K562 (cell line): ENCODE measurements around the gene GATA6. TPM values are rescaled to one million over a fixed set of nuclear protein-coding genes. Genes with fewer than 3 reads are reported as not detected.

Experiments
- BRD9 ChIP-seq: fragments of 450-650 bp; IDR thresholded peaks from 2 replicates; pipeline ENCODE4 v1.6.1; 2018; ENCODE audit warnings: low read depth; ENCODE audit not compliant: partially characterized antibody
- CREB3L1 ChIP-seq: fragments of 450-650 bp; IDR thresholded peaks from 2 replicates; pipeline ENCODE4 v1.6.1; 2014; ENCODE audit warnings: low read depth, mild to moderate bottlenecking, moderate library complexity, borderline replicate concordance
- DPF2 ChIP-seq: fragments of 450-650 bp; IDR thresholded peaks from 2 replicates; pipeline ENCODE4 v1.6.1; 2016
- FOSL1 ChIP-seq: fragments of 200-800 bp; sonication (Bioruptor generic); conservative IDR thresholded peaks from 2 replicates; pipeline ENCODE4 v1.6.1; 2016; ENCODE audit warnings: missing genetic modification characterization, missing compliant biosample characterization
- IRF9 ChIP-seq: fragments of 450-650 bp; IDR thresholded peaks from 2 replicates; pipeline ENCODE4 v1.6.1; 2016; ENCODE audit warnings: missing biosample characterization, missing genetic modification characterization
- PCBP1 ChIP-seq: fragments of 200-400 bp; formaldehyde crosslinking; IDR thresholded peaks from 2 replicates; pipeline ENCODE4 v1.6.1; 2018; ENCODE audit warnings: mild to moderate bottlenecking, low read depth, low read length; ENCODE audit not compliant: poor library complexity, severe bottlenecking
- PHB2 ChIP-seq: fragments of 450-650 bp; IDR thresholded peaks from 2 replicates; pipeline ENCODE4 v1.6.1; 2017; ENCODE audit warnings: low read depth
- SETDB1 ChIP-seq: IDR thresholded peaks from one replicate; pipeline ENCODE4 v1.6.1; 2012; ENCODE audit warnings: low read length, control low read depth, inconsistent platforms
- SMARCE1 ChIP-seq: fragments of 450-650 bp; IDR thresholded peaks from 2 replicates; pipeline ENCODE4 v1.7.1; 2016; ENCODE audit warnings: mild to moderate bottlenecking
- SREBF2 ChIP-seq: sonication (generic); formaldehyde crosslinking; IDR thresholded peaks from 2 replicates; pipeline ENCODE4 v1.4.0; 2020; ENCODE audit warnings: mild to moderate bottlenecking, missing genetic modification reagents
- VEZF1 ChIP-seq: fragments of 200-800 bp; sonication (Bioruptor generic); IDR thresholded peaks from 2 replicates; pipeline ENCODE4 v1.6.1; 2017; ENCODE audit warnings: missing genetic modification characterization, missing compliant biosample characterization
- YY1 ChIP-seq, 3 experiments: IDR thresholded peaks; 2 replicates each; pipeline ENCODE4 v1.6.1; 2011; ENCODE audit warnings: low read length in 2 of 3, mild to moderate bottlenecking in 2 of 3, moderate library complexity in 2 of 3, borderline replicate concordance in 1 of 3, control low read depth in 1 of 3, low read depth in 1 of 3; ENCODE audit not compliant: insufficient read depth in 3 of 3, insufficient replicate concordance in 2 of 3, control insufficient read depth in 1 of 3, insufficient read length in 1 of 3; ENCODE audit errors: extremely low read depth in 1 of 3
- ZBTB1 ChIP-seq: sonication (generic); formaldehyde crosslinking; IDR thresholded peaks from 2 replicates; pipeline ENCODE4 v1.8.1; 2023; ENCODE audit warnings: missing genetic modification reagents, low read depth, mild to moderate bottlenecking, borderline replicate concordance
- ZNF239 ChIP-seq: fragments of 250-450 bp; sonication (Bioruptor Pico); IDR thresholded peaks from 2 replicates; pipeline ENCODE4 v1.4.0; 2020; ENCODE audit warnings: mild to moderate bottlenecking
- ZNF253 ChIP-seq: fragments of 250-450 bp; sonication (Bioruptor Pico); conservative IDR thresholded peaks from 2 replicates; pipeline ENCODE4 v1.6.1; 2021; ENCODE audit warnings: mild to moderate bottlenecking
- ZNF511 ChIP-seq: sonication (generic); formaldehyde crosslinking; IDR thresholded peaks from 2 replicates; pipeline ENCODE4 v1.8.0; 2022; ENCODE audit warnings: mild to moderate bottlenecking, missing genetic modification reagents
- ZNF780A ChIP-seq: fragments of 250-450 bp; sonication (Bioruptor Pico); IDR thresholded peaks from 2 replicates; pipeline ENCODE4 v1.5.0; 2021; ENCODE audit warnings: mild to moderate bottlenecking
- polyA plus RNA-seq, 8 experiments: library from polyadenylated mRNA; depleted of rRNA in 4 of 8; stranded (reverse) in 5 of 8; unstranded in 3 of 8; fragments of >200 nt; fragmentation: Nextera tagmentation in 2 of 8; fragmentation: Illumina TruSeq in 1 of 8; extraction: Ambion mirVana in 2 of 8; extraction: Trizol in 1 of 8; gene quantifications; 2 replicates each; pipeline versions ENCODE4 v1.2.1 to v1.2.3, GENCODE V29; 2011 to 2014; ENCODE audit warnings: inconsistent platforms in 1 of 8, missing spikeins in 1 of 8
- total RNA-seq, 7 experiments: library from RNA; depleted of rRNA in 6 of 7; stranded (reverse); fragments of >200 nt in 6 of 7; fragmentation: Illumina TruSeq in 2 of 7; extraction: Trizol in 2 of 7; gene quantifications; 2 replicates each; pipeline versions ENCODE4 v1.2.1 to v1.2.3, GENCODE V29; 2011 to 2021; ENCODE audit warnings: low replicate concordance in 1 of 7

Gene GATA6
- total and polyA plus RNA-seq, 9 of the 15 experiments (the other 6 are each of a cell fraction or from before 2014, with no cell fraction given) = 0.01 to 0.24 (median 0.16) TPM; not detected in 5

GRCh38 chr18:22169011-22169888, at the start of gene GATA6 (continued):
- TF ChIP-seq YY1 (IDR thresholded peaks at IDR 0.05; ENCODE audit: borderline replicate concordance in 1 of 3, control insufficient read depth in 1 of 3, extremely low read depth in 1 of 3, insufficient read depth in 3 of 3, insufficient read length in 1 of 3, insufficient replicate concordance in 2 of 3, low read depth in 1 of 3, low read length in 2 of 3) (peak in 1 of 3 experiments; percentile 9), ZNF511 (CRISPR knock-in tag) (peak; percentile 59; the same call in 1 of the 2 replicates), PCBP1 (peak; percentile 27), ZBTB1 (CRISPR knock-in tag) (no peak), PHB2 (no peak), SMARCE1 (no peak), ZNF253 (CRISPR knock-in tag) (no peak), CREB3L1 (no peak), SREBF2 (CRISPR knock-in tag) (no peak), VEZF1 (peak; percentile 28; the same call in 1 of the 2 replicates), SETDB1 (no peak), FOSL1 (tag) (no peak), ZNF239 (CRISPR knock-in tag) (0 out of 2 replicates have a peak, but pooled peaks have one; percentile 6), DPF2 (no peak), BRD9 (no peak), IRF9 (tag) (no peak), ZNF780A (CRISPR knock-in tag) (no peak)
